H7 (cell line): ENCODE data around the gene RFT1. TPM values are rescaled to one million over a fixed set of nuclear protein-coding genes. Genes with fewer than 3 reads are reported as not detected.

Experiments
- DNase-seq: peaks from one replicate; pipeline ENCODE4 v3.0.0; 2012
- H3K27me3 ChIP-seq: 2 replicates; pipeline ENCODE4 v1.6.0; 2011; ENCODE audit warnings: mild to moderate bottlenecking, low read length; ENCODE audit not compliant: control insufficient read depth, insufficient read depth
- H3K36me3 ChIP-seq: replicated peaks from 2 replicates; pipeline ENCODE4 v1.5.1; 2011; ENCODE audit warnings: low read length; ENCODE audit not compliant: control insufficient read depth, insufficient read depth
- H3K4me3 ChIP-seq: 2 replicates; pipeline ENCODE4 v1.5.1; 2011; ENCODE audit warnings: low read depth, mild to moderate bottlenecking, control low read depth, low read length, moderate library complexity; ENCODE audit not compliant: insufficient read depth
- total RNA-seq: library from RNA; depleted of rRNA; stranded (reverse); fragments of >200 nt; shearing (Covaris generic); gene quantifications from 2 replicates; pipeline ENCODE4 v1.2.3, GENCODE V29; 2014; rRNA removed

RFT1 gene, protein sequence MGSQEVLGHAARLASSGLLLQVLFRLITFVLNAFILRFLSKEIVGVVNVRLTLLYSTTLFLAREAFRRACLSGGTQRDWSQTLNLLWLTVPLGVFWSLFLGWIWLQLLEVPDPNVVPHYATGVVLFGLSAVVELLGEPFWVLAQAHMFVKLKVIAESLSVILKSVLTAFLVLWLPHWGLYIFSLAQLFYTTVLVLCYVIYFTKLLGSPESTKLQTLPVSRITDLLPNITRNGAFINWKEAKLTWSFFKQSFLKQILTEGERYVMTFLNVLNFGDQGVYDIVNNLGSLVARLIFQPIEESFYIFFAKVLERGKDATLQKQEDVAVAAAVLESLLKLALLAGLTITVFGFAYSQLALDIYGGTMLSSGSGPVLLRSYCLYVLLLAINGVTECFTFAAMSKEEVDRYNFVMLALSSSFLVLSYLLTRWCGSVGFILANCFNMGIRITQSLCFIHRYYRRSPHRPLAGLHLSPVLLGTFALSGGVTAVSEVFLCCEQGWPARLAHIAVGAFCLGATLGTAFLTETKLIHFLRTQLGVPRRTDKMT
- total RNA-seq = 9.5 and 10.4 TPM in 2 replicates

DNA sequence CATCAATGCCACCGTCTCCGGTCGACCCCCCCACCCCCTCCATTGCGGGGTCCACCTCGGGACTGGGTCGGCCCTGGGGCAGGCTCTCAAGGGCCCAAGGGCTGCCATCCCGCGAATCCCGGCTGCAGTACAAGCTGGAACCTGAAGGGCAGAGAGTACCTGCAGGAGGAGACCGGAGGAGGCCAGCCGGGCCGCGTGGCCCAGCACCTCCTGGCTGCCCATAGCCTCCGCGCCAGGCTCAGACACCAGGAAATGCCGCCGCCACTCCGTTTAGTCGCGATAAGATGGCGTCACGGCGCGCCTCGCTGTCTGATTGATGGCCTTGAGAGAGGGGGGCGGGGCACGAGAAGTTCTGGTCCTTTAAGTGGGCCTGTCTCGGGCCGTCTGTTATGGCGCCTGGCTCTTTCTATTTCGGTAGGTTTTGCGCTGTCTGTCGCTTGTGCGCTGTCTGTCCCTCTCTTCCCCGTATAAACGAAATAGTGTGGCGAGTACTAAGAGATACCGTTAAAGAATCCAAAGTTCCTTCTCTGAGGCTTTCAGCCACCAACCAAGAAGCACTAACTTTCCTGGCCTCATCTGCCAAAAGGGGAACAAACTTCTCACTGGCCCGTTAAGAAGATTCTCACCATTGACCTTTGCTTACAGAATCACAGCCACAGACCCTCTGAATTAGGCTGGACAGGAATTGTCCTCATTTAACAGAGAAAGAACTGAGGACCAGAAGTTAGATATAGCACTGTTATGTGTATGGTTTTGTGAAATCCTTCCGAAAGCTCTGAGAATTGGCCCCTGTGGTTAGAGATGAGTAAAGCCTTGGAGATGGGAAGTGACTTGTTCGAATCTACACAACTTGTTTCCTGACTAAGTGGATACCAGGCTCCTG lies at the start of gene RFT1:
Gene RFT1, minus strand, starts transcription at position 257 of the 883 bp plus-strand sequence. Its CDS starts 35 bp downstream, at position 222.
- peak; percentile 93 for DNase-seq
- no peaks in the 10 kb centered on the region for H3K27me3 ChIP-seq
- peak within 1 kb of the TSS; percentile 87 for H3K4me3 ChIP-seq
- peaks cover 3% of the 10 kb centered on the region for H3K36me3 ChIP-seq

DNA sequence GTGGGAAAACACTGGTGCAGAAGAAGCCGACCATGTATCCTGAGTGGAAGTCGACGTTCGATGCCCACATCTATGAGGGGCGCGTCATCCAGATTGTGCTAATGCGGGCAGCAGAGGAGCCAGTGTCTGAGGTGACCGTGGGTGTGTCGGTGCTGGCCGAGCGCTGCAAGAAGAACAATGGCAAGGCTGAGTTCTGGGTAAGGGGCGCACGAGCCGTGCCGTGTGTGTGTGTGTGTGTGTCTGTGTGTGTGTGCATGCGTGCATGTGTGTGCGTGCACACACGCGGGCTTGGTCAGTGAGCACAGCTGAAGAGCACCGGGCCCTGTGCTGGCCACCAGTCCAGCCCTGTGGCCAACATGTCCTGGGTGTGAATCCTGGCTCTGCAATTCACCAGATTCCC lies 49.3 kb upstream of the RFT1 start:
- H3K27me3 ChIP-seq = no peaks in the 10 kb centered on the region
- no peak for DNase-seq
- no peak overlapping the region for H3K4me3 ChIP-seq
- peaks cover 5% of the 10 kb centered on the region for H3K36me3 ChIP-seq

DNA sequence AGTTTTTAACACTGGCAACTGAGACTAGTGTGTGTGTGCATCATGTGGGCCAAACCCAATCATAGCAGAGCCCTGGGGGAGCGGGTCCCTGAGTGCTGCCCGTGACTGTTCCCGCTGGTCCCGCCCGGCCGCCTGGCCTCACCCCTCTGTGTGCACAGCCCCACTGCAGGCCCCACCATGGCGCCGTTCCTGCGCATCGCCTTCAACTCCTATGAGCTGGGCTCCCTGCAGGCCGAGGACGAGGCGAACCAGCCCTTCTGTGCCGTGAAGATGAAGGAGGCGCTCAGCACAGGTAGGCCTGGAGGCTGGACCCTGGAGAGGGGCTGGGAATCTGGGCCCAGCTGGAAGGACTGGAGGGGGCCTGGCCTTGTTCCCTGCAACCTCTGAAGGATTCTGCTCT lies 48.0 kb upstream of the RFT1 start:
- no peak for DNase-seq
- no peaks in the 10 kb centered on the region for H3K27me3 ChIP-seq
- H3K4me3 ChIP-seq = no peak overlapping the region
- H3K36me3 ChIP-seq = peaks cover 5% of the 10 kb centered on the region

DNA sequence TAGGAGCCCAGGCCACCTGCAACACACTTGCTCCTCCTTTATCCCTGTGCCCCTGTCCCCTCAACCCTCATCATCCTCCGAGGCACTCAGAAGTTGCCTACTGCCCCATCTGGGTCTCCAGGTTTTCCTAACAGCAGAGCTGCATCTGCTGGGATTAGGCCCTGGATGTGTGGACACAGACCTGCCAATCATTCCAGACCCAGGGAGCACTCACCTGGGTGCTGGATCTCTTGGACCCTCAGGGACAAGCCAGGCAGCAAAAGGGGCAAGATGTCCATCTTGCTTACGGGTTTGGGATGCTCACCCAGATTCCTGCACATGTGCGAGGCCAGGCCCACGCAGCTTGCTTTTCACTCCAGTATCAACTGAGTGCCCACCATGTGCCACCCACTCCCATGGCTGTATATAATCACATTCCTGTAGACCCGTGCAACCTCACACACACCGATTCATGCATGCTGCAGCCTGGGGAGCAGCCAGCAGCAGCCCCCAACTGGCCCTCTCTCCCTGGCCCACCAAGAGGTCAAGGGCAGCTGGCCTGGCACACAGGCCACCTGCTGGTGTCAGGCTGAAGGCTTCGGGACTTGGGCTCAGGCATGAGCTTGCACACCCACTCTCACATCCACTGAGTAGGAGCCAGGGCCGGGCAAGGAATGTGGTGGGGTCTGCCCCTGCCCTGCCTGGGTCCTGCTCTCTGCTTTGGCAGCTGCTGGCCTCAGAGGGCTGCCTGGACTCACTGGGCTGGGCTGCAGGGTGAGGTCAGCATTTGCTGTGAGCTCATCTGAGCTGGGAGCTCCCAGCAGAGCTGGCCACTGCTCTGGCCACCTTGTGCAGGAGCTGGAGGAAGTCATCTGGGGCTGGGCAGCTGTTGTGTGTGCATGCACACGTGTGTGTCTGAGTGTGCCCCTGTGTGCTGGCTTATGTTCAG lies 45.6 kb upstream of the RFT1 start:
- Histone ChIP-seq H3K36me3 (no peaks in the 10 kb centered on the region; the same call in none of the 2 replicates), H3K27me3 (no peaks in the 10 kb centered on the region), H3K4me3 (no peak overlapping the region)
- DNase-seq = no peak

DNA sequence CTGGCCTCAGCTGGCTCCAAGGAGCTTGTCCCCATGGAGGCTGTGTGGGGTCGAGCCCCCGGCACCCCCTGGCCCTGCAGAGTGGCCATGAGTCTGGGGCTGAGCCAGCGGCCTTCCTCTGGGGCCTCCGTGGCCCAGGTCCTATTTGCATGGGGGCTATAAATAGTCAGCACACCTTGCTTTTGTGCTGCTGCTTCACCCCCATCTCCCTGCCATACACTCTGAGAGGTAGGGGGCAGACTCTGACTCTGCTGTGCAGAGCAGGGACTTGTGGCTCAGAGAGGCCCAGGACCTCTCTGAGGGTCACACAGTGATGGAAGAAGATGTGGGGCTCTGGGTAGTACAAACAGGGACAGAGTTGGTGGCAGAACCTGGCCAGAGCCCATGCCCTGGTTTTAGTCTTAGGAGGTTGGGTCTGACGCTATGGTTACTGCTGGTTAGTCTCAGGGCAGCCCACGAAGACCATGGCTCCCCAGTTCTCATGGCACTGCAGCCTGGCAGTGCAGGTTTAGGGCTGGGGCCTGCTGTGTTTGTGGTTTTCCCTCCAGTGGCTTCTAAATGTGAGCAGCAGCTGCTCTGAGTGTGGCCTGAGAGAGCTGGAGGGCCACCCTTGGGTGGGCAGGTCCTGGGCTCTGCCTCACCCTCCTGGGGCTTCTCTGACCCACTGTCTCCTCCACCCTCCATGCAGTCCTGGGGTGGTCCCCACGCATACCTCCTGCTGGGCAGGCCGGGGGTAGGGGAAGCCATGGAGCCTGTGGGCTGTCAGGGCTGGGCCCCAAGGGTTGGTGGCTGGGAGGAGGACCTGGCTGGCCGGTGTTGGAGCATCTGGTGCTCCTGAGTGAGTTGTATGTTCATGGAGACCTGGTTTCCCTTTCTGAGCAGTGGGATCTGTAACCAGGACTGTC lies 44.4 kb upstream of the RFT1 start:
- no peaks in the 10 kb centered on the region; the same call in none of the 2 replicates for H3K36me3 ChIP-seq
- no peak for DNase-seq
- H3K4me3 ChIP-seq = no peak overlapping the region
- H3K27me3 ChIP-seq = no peaks in the 10 kb centered on the region

DNA sequence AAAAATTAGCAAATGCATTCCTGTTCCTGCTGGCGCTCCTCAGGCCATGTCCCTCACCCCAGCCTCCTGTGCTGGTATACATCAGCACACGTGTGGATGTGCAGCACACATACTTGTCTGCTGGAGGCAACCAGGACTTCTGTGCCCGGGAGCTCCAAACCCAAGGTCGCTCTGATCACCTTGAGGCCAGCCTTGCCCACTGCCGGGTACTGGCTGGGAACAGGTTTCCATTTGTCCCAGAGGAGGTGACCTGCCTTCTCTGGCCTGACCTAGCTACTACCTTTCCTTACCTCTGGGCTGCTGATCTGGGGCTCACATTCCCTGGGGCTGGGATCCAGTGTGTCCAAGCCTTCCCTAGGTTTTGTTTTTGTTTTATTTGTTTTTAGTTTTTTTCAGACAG lies 42.9 kb upstream of the RFT1 start:
- no peaks in the 10 kb centered on the region for H3K27me3 ChIP-seq
- no peak for DNase-seq
- H3K4me3 ChIP-seq = no peak overlapping the region
- no peaks in the 10 kb centered on the region; the same call in 1 of the 2 replicates for H3K36me3 ChIP-seq

DNA sequence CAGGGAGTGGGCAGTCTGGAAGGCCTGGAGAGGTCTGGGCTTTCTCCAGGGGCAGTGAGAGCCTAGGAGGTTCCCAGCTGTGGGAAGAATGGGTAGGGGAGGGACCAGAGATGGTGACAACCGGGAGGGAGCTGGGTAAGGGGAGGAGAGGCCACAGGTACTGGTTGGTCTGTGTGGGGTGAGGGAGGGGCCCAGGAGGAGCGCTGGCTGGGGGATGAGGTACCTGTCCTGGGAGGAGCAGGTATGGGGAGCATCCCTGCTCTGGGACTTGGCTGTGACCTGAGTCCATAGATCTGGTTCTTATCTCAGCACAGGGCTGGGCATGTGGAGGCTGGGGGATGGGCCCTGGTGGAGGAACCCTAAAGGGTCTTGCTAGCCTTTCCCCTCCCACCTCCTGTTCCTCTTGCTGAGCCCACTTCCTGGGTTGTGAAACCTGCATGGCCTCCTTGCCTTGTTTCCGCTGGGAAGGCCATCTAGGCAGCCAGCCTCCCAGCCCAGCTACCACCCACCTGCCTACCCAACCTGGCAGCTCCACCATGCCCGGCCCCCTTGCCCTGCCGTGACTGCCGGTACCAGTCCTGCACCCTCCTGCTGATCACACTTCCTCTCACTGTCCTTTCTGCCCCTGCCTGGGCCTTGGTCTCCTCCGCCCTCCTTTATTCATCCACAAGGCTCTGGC lies 41.7 kb upstream of the RFT1 start:
- Histone ChIP-seq H3K36me3 (no peaks in the 10 kb centered on the region; the same call in 1 of the 2 replicates), H3K27me3 (no peaks in the 10 kb centered on the region)
- DNase-seq = peak; percentile 89

DNA sequence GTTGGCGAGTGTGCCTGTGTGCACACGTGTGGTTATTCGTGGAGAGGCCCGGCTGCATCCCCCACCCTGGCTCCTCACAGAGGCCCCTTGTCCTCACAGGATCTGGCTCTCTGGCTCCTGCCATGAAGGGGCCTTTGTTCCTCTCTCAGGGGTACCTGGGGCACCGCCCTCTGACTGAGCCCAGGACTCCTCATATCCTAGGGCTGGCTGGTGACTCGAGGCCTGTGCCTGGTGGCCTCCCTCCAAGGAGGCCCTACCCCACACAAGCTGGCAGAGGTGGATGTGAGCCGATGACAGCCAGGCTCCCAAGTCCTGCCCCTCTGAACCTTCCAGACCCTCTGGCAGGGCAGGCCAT lies 40.8 kb upstream of the RFT1 start:
- Histone ChIP-seq H3K36me3 (peaks cover 3% of the 10 kb centered on the region; the same call in 1 of the 2 replicates), H3K27me3 (no peaks in the 10 kb centered on the region), H3K4me3 (no peak overlapping the region)
- no peak for DNase-seq

More for the DNA sequence above, 41.7 kb upstream of the RFT1 start:
- H3K4me3 ChIP-seq = no peak overlapping the region

DNA sequence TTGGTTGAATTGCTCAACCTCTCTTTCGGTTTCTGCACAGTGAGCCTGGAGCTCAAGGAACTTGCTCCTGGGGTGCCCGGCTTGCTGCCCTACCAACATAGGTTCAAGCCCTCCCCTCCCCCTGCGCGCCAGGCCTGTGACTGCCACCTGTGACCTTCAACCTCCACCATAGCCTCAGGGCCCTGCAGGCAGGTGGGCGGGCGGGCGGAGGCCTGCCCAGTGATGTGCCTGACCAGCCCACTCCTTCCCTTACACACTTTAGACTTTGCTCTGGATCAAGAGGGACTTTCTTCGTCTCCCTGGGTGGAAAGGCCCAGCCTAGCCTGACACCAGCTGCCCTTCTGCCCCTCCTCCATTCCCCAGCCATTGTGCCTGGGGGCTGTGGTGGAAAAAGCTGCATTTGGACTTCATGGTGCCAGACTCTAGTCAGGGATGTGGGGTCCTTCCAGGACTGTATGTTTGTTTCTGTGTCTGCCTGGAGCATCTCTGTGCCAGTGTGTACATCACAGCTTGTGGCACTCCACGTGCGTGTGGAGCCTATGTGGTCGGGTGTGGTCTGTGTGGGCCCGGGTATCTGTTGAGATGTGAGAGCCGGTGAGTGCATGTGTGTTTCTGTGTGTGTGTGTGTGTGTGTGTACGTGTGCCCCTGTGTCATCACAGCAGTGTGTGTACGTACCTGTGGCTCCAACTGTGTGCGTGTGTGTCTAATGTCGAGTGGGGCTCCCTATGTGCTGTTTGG lies 40.3 kb upstream of the RFT1 start:
- Histone ChIP-seq H3K36me3 (peaks cover 3% of the 10 kb centered on the region; the same call in 1 of the 2 replicates), H3K27me3 (no peaks in the 10 kb centered on the region), H3K4me3 (no peak overlapping the region)
- DNase-seq = no peak

DNA sequence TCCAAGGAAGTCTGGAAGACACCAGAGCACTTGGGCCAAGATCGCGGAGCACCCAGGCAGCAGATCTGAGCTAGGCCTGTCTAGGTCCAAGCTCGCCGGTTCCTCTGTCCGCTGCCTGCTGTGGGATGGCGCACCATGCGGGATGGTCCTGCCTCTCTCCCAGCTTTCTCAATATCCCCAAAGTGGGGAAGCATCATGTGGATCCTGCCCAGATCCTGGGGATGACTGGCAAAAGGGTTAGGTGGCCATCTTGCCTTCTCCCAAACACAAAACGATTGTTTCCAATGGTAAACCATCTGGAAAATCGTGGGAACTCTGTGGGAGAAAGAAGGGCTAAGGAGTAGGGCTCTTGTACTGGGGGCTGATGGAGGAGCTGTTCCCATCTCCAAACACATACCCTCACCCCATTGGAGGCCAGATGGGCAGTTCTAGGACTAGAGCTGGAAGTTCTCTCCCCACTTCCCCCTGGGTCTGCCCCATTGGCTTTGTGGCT lies 39.6 kb upstream of the RFT1 start:
- no peaks in the 10 kb centered on the region for H3K27me3 ChIP-seq
- DNase-seq = peak; percentile 48
- H3K36me3 ChIP-seq = peaks cover 3% of the 10 kb centered on the region; the same call in 1 of the 2 replicates
- H3K4me3 ChIP-seq = no peak overlapping the region

DNA sequence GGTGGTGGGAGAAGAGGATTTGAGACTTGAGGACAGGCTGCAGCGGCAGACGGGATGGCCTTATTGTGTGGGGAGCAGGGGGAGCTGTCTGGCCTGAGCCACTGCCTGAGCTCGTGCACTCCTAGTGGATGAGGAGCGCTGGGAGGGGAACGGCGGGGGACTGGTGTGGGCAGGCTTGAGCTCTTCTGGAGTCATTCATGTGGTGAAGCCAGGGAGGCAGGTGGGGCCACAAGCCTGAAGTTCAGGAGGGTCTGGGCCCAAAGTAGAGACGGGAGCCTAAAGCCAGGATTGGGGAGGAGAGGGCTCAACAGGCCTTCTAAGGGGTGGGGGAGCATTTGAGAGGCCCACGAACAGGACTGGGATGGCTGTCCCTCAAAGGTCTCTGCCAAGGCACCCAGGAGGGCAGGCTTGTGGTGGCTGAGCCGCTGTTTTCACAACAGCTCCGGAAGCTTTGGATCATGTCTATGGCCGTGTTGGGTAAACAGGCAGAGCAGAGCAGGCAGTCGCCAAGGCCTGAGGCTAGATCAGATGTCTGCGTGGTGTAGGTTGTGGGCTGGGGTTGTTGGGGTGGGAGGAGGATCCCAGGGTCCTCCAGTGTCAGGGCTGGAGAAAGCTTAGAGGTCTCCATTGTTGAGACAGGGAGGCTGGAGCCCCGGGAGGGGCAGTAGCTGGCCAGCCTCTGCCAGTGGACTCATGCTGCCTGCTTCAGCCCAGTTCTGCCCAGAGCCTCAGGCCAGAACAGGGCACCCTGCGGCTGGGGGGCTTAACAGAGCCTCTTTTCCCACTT lies 39.0 kb upstream of the RFT1 start:
- Histone ChIP-seq H3K36me3 (peaks cover 3% of the 10 kb centered on the region; the same call in 1 of the 2 replicates), H3K4me3 (no peak overlapping the region), H3K27me3 (no peaks in the 10 kb centered on the region)
- DNase-seq = peak; percentile 91
